ENCODE data around the gene MAP2K6.

MAP2K6 gene

DNA sequence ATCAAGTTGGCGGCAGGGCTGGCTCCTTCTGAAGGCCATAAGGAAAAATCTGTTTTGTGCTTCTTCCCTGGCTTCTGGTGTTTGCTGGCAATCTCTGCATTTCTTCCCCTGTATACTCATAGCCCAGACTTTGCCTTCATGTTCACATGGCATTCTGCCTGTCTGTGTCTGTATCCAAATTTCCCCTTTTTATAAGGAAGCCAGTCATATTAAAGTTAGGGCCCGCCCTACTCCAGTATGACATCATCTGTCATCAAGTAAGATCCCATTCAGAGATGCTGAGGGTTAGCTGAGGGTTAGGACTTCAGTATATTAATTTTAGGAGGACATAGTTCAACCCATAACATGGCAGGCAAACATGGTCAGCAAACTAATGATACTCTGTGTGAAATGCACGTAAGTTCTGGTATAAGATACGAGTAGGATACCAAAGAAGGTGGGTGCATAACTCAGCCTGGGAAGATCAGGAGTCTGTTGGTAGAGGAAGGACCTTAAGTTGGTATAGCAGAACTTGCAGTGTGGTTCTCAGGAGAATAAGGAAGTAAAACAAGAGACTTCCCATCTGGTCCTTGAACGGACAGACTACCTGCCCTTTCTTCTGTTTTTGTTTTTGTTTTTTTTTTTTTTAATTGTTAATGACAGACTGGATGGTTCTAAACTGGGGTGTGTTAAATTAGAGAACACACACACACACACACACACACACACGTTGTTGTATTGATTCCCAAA lies 13.9 kb downstream of the MAP2K6 start:
- no peak for DNase-seq (ENCODE audit: low read depth)
- H3K9me3 ChIP-seq (ENCODE audit: control insufficient read depth, low read length), result no peaks in the 10 kb centered on the region
- H3K4me3 ChIP-seq (ENCODE audit: low read length), result no peak overlapping the region
- H3K9ac ChIP-seq (ENCODE audit: low read length), result no peak overlapping the region
- no peaks in the 10 kb centered on the region for H3K4me1 ChIP-seq (ENCODE audit: control insufficient read depth, insufficient read depth, low read length)
- no peaks in the 10 kb centered on the region for H3K27me3 ChIP-seq (replicated peaks; ENCODE audit: control insufficient read depth, insufficient read depth, low read length)
- H3K36me3 ChIP-seq (ENCODE audit: control insufficient read depth, insufficient read depth, low read length, severe bottlenecking), result no peaks in the 10 kb centered on the region

DNA sequence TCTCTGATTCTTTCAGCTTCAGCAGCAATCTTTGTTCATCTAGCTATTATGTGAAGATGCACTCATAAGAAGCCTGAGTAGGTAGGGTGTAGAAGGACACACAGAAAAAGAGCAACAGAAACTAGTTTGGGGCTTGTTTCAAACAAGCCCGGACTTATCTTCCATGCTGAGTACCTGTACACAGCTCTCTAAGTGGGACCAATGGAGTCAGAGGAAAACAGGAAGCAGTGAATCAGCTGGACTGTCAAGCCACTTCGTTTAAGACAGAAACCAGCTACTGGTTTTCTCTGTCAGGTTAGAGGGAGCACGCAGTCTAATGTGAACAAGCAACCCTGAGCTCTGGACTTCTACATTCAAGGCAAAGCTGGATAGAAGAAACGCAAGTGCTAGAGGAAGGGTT lies 16.0 kb downstream of the MAP2K6 start:
- peaks cover 7% of the 10 kb centered on the region for H3K4me1 ChIP-seq (ENCODE audit: control insufficient read depth, insufficient read depth, low read length)
- H3K36me3 ChIP-seq (ENCODE audit: control insufficient read depth, insufficient read depth, low read length, severe bottlenecking), result no peaks in the 10 kb centered on the region
- no peaks in the 10 kb centered on the region for H3K9me3 ChIP-seq (ENCODE audit: control insufficient read depth, low read length)
- no peak overlapping the region for H3K9ac ChIP-seq (ENCODE audit: low read length)
- H3K27me3 ChIP-seq (replicated peaks; ENCODE audit: control insufficient read depth, insufficient read depth, low read length), result no peaks in the 10 kb centered on the region
- H3K4me3 ChIP-seq (ENCODE audit: low read length), result no peak overlapping the region
- no peak for DNase-seq (ENCODE audit: low read depth)

DNA sequence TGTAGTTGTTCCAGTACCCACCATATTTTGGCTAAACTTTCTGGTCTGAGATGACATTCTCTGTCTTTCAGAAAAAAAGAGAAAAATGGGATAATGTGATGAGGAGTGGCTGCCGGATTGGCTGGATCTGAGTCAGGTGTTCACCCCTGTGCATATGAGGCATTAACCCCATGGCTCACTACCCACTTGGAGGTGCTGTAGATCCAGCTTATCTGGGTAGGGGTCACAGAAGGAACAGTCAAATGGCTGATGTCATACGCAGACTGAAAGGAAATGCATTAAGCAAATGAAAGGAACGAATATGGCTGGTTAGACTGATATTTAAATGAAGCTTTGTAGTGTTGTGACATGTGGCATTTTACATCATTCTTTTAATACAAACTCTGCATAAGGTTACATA lies 17.3 kb downstream of the MAP2K6 start:
- Histone ChIP-seq H3K27me3 (replicated peaks; ENCODE audit: control insufficient read depth, insufficient read depth, low read length) (no peaks in the 10 kb centered on the region), H3K9me3 (ENCODE audit: control insufficient read depth, low read length) (no peaks in the 10 kb centered on the region), H3K4me1 (ENCODE audit: control insufficient read depth, insufficient read depth, low read length) (peaks cover 7% of the 10 kb centered on the region), H3K36me3 (ENCODE audit: control insufficient read depth, insufficient read depth, low read length, severe bottlenecking) (no peaks in the 10 kb centered on the region), H3K4me3 (ENCODE audit: low read length) (no peak overlapping the region), H3K9ac (ENCODE audit: low read length) (no peak overlapping the region)
- no peak for DNase-seq (ENCODE audit: low read depth)

DNA sequence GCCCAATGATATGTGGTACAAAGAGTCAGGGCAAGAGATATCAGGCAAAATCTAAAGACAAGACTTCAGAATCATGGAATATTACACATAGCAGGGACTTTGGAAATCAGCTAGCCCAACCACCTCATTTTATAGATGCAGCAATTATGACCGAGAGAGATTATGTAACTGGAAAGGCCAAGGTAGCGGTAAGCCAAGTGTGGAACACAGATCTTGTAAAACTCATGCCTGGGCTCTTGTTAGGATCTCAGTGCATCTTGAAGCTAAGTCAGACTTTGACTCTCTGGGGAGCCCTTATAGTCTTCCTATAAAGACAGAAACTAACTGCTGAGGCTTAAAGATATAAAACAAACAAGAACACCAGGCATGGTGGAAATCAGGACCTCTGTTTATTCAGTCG lies 18.6 kb downstream of the MAP2K6 start:
- no peaks in the 10 kb centered on the region for H3K36me3 ChIP-seq (ENCODE audit: control insufficient read depth, insufficient read depth, low read length, severe bottlenecking)
- H3K9me3 ChIP-seq (ENCODE audit: control insufficient read depth, low read length), result no peaks in the 10 kb centered on the region
- H3K27me3 ChIP-seq (replicated peaks; ENCODE audit: control insufficient read depth, insufficient read depth, low read length), result no peaks in the 10 kb centered on the region
- no peak overlapping the region for H3K4me3 ChIP-seq (ENCODE audit: low read length)
- peaks cover 7% of the 10 kb centered on the region for H3K4me1 ChIP-seq (ENCODE audit: control insufficient read depth, insufficient read depth, low read length)
- DNase-seq (ENCODE audit: low read depth), result no peak
- H3K9ac ChIP-seq (ENCODE audit: low read length), result no peak overlapping the region

DNA sequence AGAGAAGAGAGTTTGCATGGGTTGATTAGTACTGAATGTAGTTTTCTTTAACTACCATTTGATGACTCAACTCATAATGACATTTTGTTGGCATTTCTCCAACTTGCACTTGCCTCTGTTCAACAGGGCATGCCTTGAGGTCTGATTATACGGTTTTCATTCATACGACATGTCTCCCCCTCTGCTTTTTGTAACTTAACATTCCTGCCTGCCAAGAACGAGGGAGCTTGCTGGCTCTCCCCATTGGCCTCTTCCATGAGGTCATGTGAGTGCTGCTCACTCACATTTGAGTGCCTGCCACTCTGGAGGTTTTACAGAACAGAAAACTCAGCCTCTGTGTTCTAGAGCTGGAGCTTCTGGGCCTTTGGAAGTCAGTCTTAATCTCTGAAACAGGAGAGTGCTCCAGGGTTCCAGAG lies 19.7 kb downstream of the MAP2K6 start:
- no peak for DNase-seq (ENCODE audit: low read depth)
- H3K9me3 ChIP-seq (ENCODE audit: control insufficient read depth, low read length), result no peaks in the 10 kb centered on the region
- no peaks in the 10 kb centered on the region for H3K27me3 ChIP-seq (replicated peaks; ENCODE audit: control insufficient read depth, insufficient read depth, low read length)
- H3K36me3 ChIP-seq (ENCODE audit: control insufficient read depth, insufficient read depth, low read length, severe bottlenecking), result no peaks in the 10 kb centered on the region
- no peak overlapping the region for H3K4me3 ChIP-seq (ENCODE audit: low read length)
- peaks cover 7% of the 10 kb centered on the region for H3K4me1 ChIP-seq (ENCODE audit: control insufficient read depth, insufficient read depth, low read length)
- H3K9ac ChIP-seq (ENCODE audit: low read length), result no peak overlapping the region

DNA sequence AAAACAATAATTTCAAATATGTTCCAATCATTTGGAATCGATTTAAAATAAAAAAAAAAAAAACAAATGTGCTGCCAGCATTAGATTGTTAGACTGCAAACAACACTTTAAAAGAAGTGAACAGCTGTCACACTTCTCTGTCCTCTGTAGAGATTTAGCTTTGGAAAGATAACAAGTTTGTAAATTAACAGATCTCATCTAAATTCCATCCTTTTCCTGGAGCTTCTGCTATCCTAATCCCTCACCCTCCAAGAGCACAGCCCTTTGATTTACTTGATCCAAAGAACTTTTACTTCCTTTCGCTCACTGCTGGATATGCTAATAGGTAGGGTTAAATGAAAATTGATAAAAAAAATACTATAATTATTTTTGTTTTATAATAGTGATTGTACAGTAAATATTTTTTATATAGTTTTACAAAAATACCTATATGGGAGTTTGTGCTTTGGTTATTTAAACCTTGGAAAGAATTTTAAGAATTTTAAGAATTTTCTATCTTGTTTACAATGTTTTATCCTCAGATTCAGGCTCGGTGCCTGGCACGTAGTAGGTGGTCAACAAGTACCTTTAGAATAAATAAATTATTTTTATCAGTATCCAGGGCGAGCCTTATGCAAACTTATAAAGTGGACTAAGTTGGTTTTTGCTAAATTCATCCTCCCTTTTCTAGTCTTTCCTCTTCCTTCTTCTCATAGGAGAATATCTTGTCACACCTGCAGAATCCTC lies 21.6 kb downstream of the MAP2K6 start:
- H3K27me3 ChIP-seq (replicated peaks; ENCODE audit: control insufficient read depth, insufficient read depth, low read length), result no peaks in the 10 kb centered on the region
- no peak for DNase-seq (ENCODE audit: low read depth)
- H3K4me3 ChIP-seq (ENCODE audit: low read length), result no peak overlapping the region
- peaks cover 7% of the 10 kb centered on the region for H3K4me1 ChIP-seq (ENCODE audit: control insufficient read depth, insufficient read depth, low read length)
- H3K36me3 ChIP-seq (ENCODE audit: control insufficient read depth, insufficient read depth, low read length, severe bottlenecking), result no peaks in the 10 kb centered on the region
- H3K9me3 ChIP-seq (ENCODE audit: control insufficient read depth, low read length), result peaks cover 10% of the 10 kb centered on the region
- H3K9ac ChIP-seq (ENCODE audit: low read length), result no peak overlapping the region

DNA sequence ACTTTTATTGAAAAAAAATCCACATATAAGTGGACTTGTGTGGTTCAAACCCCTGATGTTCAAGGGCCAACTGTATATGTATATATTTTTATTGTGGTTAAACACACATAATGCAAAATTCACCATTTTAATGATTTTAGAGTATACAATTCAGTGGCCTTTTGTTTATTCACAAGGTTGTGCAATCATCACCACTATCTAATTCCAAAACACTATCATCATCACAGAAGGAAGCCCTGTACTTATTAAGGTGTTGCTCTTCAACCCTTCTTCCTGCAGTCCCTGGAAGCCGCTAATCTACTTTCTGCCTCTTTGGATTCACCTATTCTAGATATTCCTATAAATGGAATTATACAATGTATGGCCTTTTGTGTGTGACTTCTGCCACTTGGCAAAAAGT lies 23.0 kb downstream of the MAP2K6 start:
- Histone ChIP-seq H3K9ac (ENCODE audit: low read length) (no peak overlapping the region), H3K4me3 (ENCODE audit: low read length) (no peak overlapping the region), H3K27me3 (replicated peaks; ENCODE audit: control insufficient read depth, insufficient read depth, low read length) (no peaks in the 10 kb centered on the region), H3K9me3 (ENCODE audit: control insufficient read depth, low read length) (peaks cover 12% of the 10 kb centered on the region), H3K4me1 (ENCODE audit: control insufficient read depth, insufficient read depth, low read length) (peaks cover 7% of the 10 kb centered on the region), H3K36me3 (ENCODE audit: control insufficient read depth, insufficient read depth, low read length, severe bottlenecking) (no peaks in the 10 kb centered on the region)
- DNase-seq (ENCODE audit: low read depth), result peak; percentile 8

DNA sequence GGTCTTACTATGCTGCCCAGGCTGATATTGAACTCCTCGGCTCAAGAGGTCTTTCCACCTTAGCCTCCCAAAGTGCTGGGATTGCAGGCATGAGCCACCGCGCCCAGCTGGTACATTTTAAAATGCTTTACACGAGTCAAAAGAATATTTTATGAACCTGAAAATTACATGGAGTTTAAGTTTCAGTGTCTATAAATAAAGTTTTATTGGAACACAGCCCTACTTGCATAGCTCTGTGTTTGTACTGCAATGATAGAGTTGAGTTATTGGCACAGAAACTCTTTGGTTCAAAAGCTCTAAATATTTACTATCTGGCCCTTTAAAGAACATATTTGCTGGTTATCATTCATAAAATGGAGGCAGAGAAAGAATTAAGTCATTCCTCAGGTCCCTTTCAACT lies 24.3 kb downstream of the MAP2K6 start:
- DNase-seq (ENCODE audit: low read depth), result no peak
- H3K27me3 ChIP-seq (replicated peaks; ENCODE audit: control insufficient read depth, insufficient read depth, low read length), result no peaks in the 10 kb centered on the region

DNA sequence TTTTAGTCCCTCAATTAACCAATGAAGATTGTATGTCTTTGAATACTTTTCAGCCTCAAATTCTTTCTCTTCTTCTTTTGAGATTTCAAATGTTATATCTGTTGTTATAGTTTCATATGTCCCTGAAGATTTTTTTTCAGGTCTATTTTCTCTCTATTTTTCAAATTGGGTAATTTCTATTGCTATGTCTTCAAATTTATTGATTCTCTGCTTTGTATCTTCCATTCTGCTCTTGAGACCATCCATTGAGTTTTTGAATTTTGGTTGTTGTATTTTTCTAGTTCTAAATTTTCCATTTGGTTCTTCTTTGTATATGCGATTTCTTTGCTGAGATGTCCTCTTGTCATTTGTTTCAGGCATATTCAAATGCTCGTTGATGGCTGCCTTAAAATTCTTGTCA lies 26.7 kb downstream of the MAP2K6 start:
- DNase-seq (ENCODE audit: low read depth), result no peak
- H3K36me3 ChIP-seq (ENCODE audit: control insufficient read depth, insufficient read depth, low read length, severe bottlenecking), result no peaks in the 10 kb centered on the region
- H3K4me3 ChIP-seq (ENCODE audit: low read length), result no peak overlapping the region
- H3K27me3 ChIP-seq (replicated peaks; ENCODE audit: control insufficient read depth, insufficient read depth, low read length), result no peaks in the 10 kb centered on the region
- no peaks in the 10 kb centered on the region for H3K4me1 ChIP-seq (ENCODE audit: control insufficient read depth, insufficient read depth, low read length)
- H3K9ac ChIP-seq (ENCODE audit: low read length), result no peak overlapping the region
- H3K9me3 ChIP-seq (ENCODE audit: control insufficient read depth, low read length), result peaks cover 12% of the 10 kb centered on the region

More for the DNA sequence above, 24.3 kb downstream of the MAP2K6 start:
- Histone ChIP-seq H3K36me3 (ENCODE audit: control insufficient read depth, insufficient read depth, low read length, severe bottlenecking) (no peaks in the 10 kb centered on the region), H3K4me1 (ENCODE audit: control insufficient read depth, insufficient read depth, low read length) (peaks cover 7% of the 10 kb centered on the region), H3K9ac (ENCODE audit: low read length) (no peak overlapping the region), H3K4me3 (ENCODE audit: low read length) (no peak overlapping the region), H3K9me3 (ENCODE audit: control insufficient read depth, low read length) (peaks cover 12% of the 10 kb centered on the region)

DNA sequence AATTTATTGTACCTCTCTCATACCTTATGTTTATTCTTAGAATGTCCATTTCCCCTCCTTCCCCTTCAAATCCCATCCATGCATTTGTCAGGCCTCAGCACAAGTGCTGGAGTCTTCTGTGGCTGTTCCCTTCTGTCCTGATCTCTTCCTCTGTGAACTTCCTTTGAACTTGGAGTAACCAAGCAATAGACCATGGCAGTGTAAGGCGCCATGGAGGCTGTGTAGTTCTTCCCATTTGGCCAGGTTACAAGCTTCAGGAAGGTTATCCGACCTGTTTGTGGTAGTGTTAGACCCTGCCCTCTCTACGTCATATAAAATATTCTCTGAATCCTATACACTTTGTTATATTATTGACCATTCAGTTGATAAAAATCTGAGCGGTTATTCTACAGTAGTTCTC lies 28.6 kb downstream of the MAP2K6 start:
- Histone ChIP-seq H3K4me1 (ENCODE audit: control insufficient read depth, insufficient read depth, low read length) (no peaks in the 10 kb centered on the region), H3K36me3 (ENCODE audit: control insufficient read depth, insufficient read depth, low read length, severe bottlenecking) (no peaks in the 10 kb centered on the region)
- DNase-seq (ENCODE audit: low read depth), result no peak

DNA sequence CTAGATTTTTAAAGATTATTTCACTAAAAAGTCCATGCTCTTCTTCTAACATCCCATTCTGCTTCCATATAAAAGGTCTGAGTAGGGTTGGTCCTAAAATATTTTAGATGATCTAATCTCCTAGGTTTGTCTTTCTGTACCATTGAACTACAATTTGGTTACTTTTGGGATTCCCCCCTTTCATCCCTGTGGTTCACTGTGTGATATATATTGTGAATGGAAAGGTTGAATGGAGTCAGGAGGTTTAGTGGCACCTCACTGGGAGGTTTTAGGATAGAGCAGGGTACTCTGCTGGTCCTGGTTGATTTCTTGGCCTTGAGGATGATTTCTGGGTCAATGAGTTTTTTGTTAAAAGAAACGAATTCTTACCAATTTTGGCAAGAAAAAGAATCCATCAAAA lies 29.5 kb downstream of the MAP2K6 start:
- Histone ChIP-seq H3K4me1 (ENCODE audit: control insufficient read depth, insufficient read depth, low read length) (no peaks in the 10 kb centered on the region), H3K9me3 (ENCODE audit: control insufficient read depth, low read length) (peaks cover 12% of the 10 kb centered on the region)

More for the DNA sequence above, 28.6 kb downstream of the MAP2K6 start:
- Histone ChIP-seq H3K4me3 (ENCODE audit: low read length) (no peak overlapping the region), H3K27me3 (replicated peaks; ENCODE audit: control insufficient read depth, insufficient read depth, low read length) (no peaks in the 10 kb centered on the region), H3K9me3 (ENCODE audit: control insufficient read depth, low read length) (peaks cover 12% of the 10 kb centered on the region), H3K9ac (ENCODE audit: low read length) (no peak overlapping the region)

More for the DNA sequence above, 29.5 kb downstream of the MAP2K6 start:
- H3K27me3 ChIP-seq (replicated peaks; ENCODE audit: control insufficient read depth, insufficient read depth, low read length), result no peaks in the 10 kb centered on the region
- H3K4me3 ChIP-seq (ENCODE audit: low read length), result no peak overlapping the region
- H3K9ac ChIP-seq (ENCODE audit: low read length), result no peak overlapping the region
- DNase-seq (ENCODE audit: low read depth), result no peak
- H3K36me3 ChIP-seq (ENCODE audit: control insufficient read depth, insufficient read depth, low read length, severe bottlenecking), result no peaks in the 10 kb centered on the region
